EL (cell line): Measurements from ENCODE around the gene SOWAHA.

Experiments
- DNase-seq: peaks from one replicate; pipeline ENCODE4 v3.0.0-alpha.2; 2016

SOWAHA gene

GRCh38 chr5:132859889-132860437, 46.9 kb downstream of the SOWAHA start:
- no peak for DNase-seq

DNA sequence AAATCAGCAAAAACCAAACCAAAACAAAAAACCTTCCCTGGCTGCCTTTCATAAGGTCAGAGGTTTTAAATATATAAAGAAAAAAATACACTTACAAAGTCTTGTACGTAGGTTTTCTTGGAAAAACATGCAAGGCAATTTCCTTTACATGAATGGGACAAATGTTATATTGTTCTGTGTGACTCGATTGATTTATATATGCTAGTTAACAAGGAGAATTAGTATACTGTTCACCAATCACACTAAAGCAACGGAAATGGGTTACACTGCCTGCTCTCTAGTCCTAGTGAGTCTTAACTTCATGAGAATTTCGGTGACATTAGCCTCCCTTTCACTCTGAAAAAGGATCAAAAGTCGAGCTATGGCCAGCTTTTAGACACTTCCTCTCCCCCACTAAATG, 47.6 kb downstream of the SOWAHA start:
- DNase-seq, result no peak

- DNase-seq, result no peak
Observed at GRCh38 chr5:132865668-132866341, 52.7 kb downstream of the SOWAHA start.
